ENCODE data around the gene SLC16A1. TPM values are rescaled to one million over a fixed set of nuclear protein-coding genes. Genes with fewer than 3 reads are reported as not detected.
A peak's percentile ranks its signal among the peaks of the same experiment; 100 is the strongest.

Gene SLC16A1
- polyA plus RNA-seq, 3 donors = 2.4 to 13.1 (median 10.3) TPM

DNA sequence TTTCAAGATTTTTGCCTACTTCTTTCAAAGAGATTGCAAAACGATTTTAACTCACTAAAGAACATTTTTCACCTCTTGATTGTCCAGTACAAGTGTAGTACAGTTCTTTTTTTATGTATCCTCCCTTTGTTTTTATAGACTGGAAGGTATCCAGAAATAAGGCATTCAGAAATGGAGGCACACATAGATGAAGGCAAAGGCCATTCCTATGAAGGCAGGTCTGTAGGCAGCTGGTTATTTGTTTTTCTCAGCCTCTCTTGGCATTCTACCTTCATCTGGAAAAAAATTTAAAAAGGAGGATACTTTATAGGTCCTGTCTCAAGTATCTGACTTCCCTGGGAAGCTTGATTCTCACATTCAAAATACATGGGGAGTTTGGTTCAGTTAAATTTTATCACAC lies 18.6 kb upstream of the SLC16A1 start:
- H3K4me1 Mint-ChIP-seq = peaks cover 7% of the 10 kb centered on the region
- no CpG with 5 or more reads among the region's 1 CpG for WGBS (ENCODE audit: insufficient coverage)
- H3K27me3 Mint-ChIP-seq (ENCODE audit: low read depth in 3 of 3) = peaks cover 0 to 1% (median 0%) of the 10 kb centered on the region in 3 donors
- H3K36me3 ChIP-seq (replicated peaks in 1 of 2; ENCODE audit: control insufficient read depth in 1 of 2, insufficient read depth in 2 of 2, low read length in 2 of 2) = no peaks in the 10 kb centered on the region
- H3K27me3 ChIP-seq (ENCODE audit: control insufficient read depth in 2 of 2, insufficient read depth in 2 of 2, low read length in 2 of 2) = no peaks in the 10 kb centered on the region
- no peaks in the 10 kb centered on the region for H4K20me1 ChIP-seq (ENCODE audit: insufficient read depth, low read length)
- H3K9me3 ChIP-seq (replicated peaks in 1 of 2; ENCODE audit: control insufficient read depth in 1 of 2, insufficient read depth in 1 of 2, low read length in 2 of 2) = no peaks in the 10 kb centered on the region
- no peak overlapping the region for H3K4me2 ChIP-seq (replicated peaks; ENCODE audit: extremely low read depth, low read length, poor library complexity, severe bottlenecking)
- no peak overlapping the region for H3K27ac Mint-ChIP-seq
- peaks cover 1 to 12% of the 10 kb centered on the region in 2 donors for H3K36me3 Mint-ChIP-seq
- TF ChIP-seq, protein P1, sequence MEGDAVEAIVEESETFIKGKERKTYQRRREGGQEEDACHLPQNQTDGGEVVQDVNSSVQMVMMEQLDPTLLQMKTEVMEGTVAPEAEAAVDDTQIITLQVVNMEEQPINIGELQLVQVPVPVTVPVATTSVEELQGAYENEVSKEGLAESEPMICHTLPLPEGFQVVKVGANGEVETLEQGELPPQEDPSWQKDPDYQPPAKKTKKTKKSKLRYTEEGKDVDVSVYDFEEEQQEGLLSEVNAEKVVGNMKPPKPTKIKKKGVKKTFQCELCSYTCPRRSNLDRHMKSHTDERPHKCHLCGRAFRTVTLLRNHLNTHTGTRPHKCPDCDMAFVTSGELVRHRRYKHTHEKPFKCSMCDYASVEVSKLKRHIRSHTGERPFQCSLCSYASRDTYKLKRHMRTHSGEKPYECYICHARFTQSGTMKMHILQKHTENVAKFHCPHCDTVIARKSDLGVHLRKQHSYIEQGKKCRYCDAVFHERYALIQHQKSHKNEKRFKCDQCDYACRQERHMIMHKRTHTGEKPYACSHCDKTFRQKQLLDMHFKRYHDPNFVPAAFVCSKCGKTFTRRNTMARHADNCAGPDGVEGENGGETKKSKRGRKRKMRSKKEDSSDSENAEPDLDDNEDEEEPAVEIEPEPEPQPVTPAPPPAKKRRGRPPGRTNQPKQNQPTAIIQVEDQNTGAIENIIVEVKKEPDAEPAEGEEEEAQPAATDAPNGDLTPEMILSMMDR (IDR thresholded peaks at IDR 0.05) = no peak
- no peak overlapping the region for H3K9ac ChIP-seq (ENCODE audit: insufficient read depth, low read length, poor library complexity, severe bottlenecking)
- H2AFZ ChIP-seq (ENCODE audit: insufficient read depth, low read depth, low read length, poor library complexity, severe bottlenecking) = no peak overlapping the region
- no peak overlapping the region for H3K27ac ChIP-seq (ENCODE audit: low read depth in 1 of 2, low read length in 2 of 2)
- no peaks in the 10 kb centered on the region for H3K79me2 ChIP-seq (ENCODE audit: insufficient read depth, low read length)
- H3K4me1 ChIP-seq (ENCODE audit: control insufficient read depth in 1 of 2, insufficient read depth in 2 of 2, low read length in 2 of 2) = peaks cover 0 to 4% of the 10 kb centered on the region in 2 donors
- H3K4me3 Mint-ChIP-seq = no peak overlapping the region
- H3K4me3 ChIP-seq (replicated peaks in 1 of 3; ENCODE audit: low read depth in 2 of 3, low read length in 3 of 3) = no peak overlapping the region
- intact Hi-C loops (cut with micrococcal nuclease) = no loop called here
- H3K9me3 Mint-ChIP-seq = peaks cover 0 to 4% (median 2%) of the 10 kb centered on the region in 7 donors
- no peak for DNase-seq

GRCh38 chr1:112973788-112974187 lies 17.8 kb upstream of the SLC16A1 start:
- peak overlapping the region in 1 of 7 donors; percentile 30 for H3K27ac Mint-ChIP-seq
- Histone ChIP-seq H3K4me3 (replicated peaks in 1 of 3; ENCODE audit: low read depth in 2 of 3, low read length in 3 of 3) (no peak overlapping the region), H3K4me2 (replicated peaks; ENCODE audit: extremely low read depth, low read length, poor library complexity, severe bottlenecking) (no peak overlapping the region), H3K79me2 (ENCODE audit: insufficient read depth, low read length) (no peaks in the 10 kb centered on the region), H3K36me3 (replicated peaks in 1 of 2; ENCODE audit: control insufficient read depth in 1 of 2, insufficient read depth in 2 of 2, low read length in 2 of 2) (no peaks in the 10 kb centered on the region), H3K27ac (ENCODE audit: low read depth in 1 of 2, low read length in 2 of 2) (no peak overlapping the region), H2AFZ (ENCODE audit: insufficient read depth, low read depth, low read length, poor library complexity, severe bottlenecking) (no peak overlapping the region), H3K4me1 (ENCODE audit: control insufficient read depth in 1 of 2, insufficient read depth in 2 of 2, low read length in 2 of 2) (no peaks in the 10 kb centered on the region), H3K9me3 (replicated peaks in 1 of 2; ENCODE audit: control insufficient read depth in 1 of 2, insufficient read depth in 1 of 2, low read length in 2 of 2) (no peaks in the 10 kb centered on the region), H3K27me3 (ENCODE audit: control insufficient read depth in 2 of 2, insufficient read depth in 2 of 2, low read length in 2 of 2) (no peaks in the 10 kb centered on the region), H4K20me1 (ENCODE audit: insufficient read depth, low read length) (no peaks in the 10 kb centered on the region), H3K9ac (ENCODE audit: insufficient read depth, low read length, poor library complexity, severe bottlenecking) (no peak overlapping the region)
- peaks cover 0 to 1% (median 0%) of the 10 kb centered on the region in 3 donors for H3K27me3 Mint-ChIP-seq (ENCODE audit: low read depth in 3 of 3)
- peaks cover 0 to 4% (median 0%) of the 10 kb centered on the region in 7 donors for H3K9me3 Mint-ChIP-seq
- no peak for DNase-seq
- TF ChIP-seq, protein P1 (IDR thresholded peaks at IDR 0.05) = no peak
- peaks cover 4 to 19% of the 10 kb centered on the region in 2 donors for H3K36me3 Mint-ChIP-seq
- peaks cover 2% of the 10 kb centered on the region for H3K4me1 Mint-ChIP-seq
- WGBS (ENCODE audit: insufficient coverage) = no CpG with 5 or more reads among the region's 1 CpG
- no peak overlapping the region for H3K4me3 Mint-ChIP-seq
- intact Hi-C loops (cut with micrococcal nuclease) = no loop called here
